ENCODE data around the gene NIPSNAP2.

- TF ChIP-seq EZH2 (IDR thresholded peaks at IDR 0.05; ENCODE audit: insufficient read depth, poor library complexity, severe bottlenecking): no peak
- no peak for TF ChIP-seq EZH2phosphoT487 (IDR thresholded peaks at IDR 0.05; ENCODE audit: insufficient read depth, low read depth)
These were observed 66.0 kb downstream of the NIPSNAP2 start for GRCh38 chr7:56030340-56030739.

All from GM23248 (cell line).